SU-DHL-6 (cell line): ENCODE measurements around the gene CLBA1.

ENCODE experiments used
- H2AFZ ChIP-seq: fragments of 200-600 bp; sonication (generic); 2 replicates; pipeline ENCODE4 v1.6.1; 2014; ENCODE audit warnings: low read depth, mild to moderate bottlenecking, moderate library complexity, mixed read lengths, antibody characterized with exemption, low read length; ENCODE audit not compliant: severe bottlenecking
- H3F3A ChIP-seq: fragments of 200-600 bp; shearing (Covaris generic); 2 replicates; pipeline ENCODE4 v1.6.0; 2016; ENCODE audit warnings: antibody characterized with exemption, mild to moderate bottlenecking; ENCODE audit not compliant: insufficient read depth
- H3K27ac ChIP-seq: fragments of 200-600 bp; sonication (generic); 2 replicates; pipeline ENCODE4 v1.5.1; 2016; ENCODE audit warnings: low read depth, mild to moderate bottlenecking, low read length, moderate library complexity, mixed read lengths
- H3K27me3 ChIP-seq: fragments of 200-600 bp; sonication (generic), shearing (Covaris generic); 2 replicates; pipeline ENCODE4 v1.6.0; 2014; ENCODE audit warnings: mild to moderate bottlenecking, low read length
- H3K36me3 ChIP-seq: fragments of 200-600 bp; sonication (generic); 2 replicates; pipeline ENCODE4 v1.6.1; 2014; ENCODE audit warnings: mild to moderate bottlenecking, low read length, mixed read lengths
- H3K4me2 ChIP-seq: fragments of 300-600, 200-600 bp; shearing (Covaris generic), sonication (generic); 2 replicates; pipeline ENCODE4 v1.6.0; 2014; ENCODE audit warnings: low read length, low read depth, mild to moderate bottlenecking; ENCODE audit not compliant: poor library complexity, severe bottlenecking
- H3K4me3 ChIP-seq: fragments of 200-600 bp; sonication (generic); 2 replicates; pipeline ENCODE4 v1.5.1; 2014; ENCODE audit warnings: antibody characterized with exemption, low read length, mild to moderate bottlenecking, mixed read lengths; ENCODE audit not compliant: insufficient read depth, poor library complexity, severe bottlenecking
- H3K79me2 ChIP-seq: fragments of 200-600 bp; sonication (generic); 2 replicates; pipeline ENCODE4 v1.6.1; 2014; ENCODE audit warnings: mild to moderate bottlenecking, low read length, moderate library complexity; ENCODE audit not compliant: insufficient read depth
- H3K9ac ChIP-seq: fragments of 200-600 bp; sonication (generic); 2 replicates; pipeline ENCODE4 v1.7.0; 2014; ENCODE audit warnings: mild to moderate bottlenecking, low read length
- H3K9me2 ChIP-seq: fragments of 200-600 bp; sonication (generic); replicated peaks from 2 replicates; pipeline ENCODE4 v1.6.1; 2014; ENCODE audit warnings: low read length; ENCODE audit not compliant: insufficient read depth
- H3K9me3 ChIP-seq: fragments of 200-600 bp; sonication (generic); 2 replicates; pipeline ENCODE4 v1.6.1; 2014; ENCODE audit warnings: low read length, mixed read lengths; ENCODE audit not compliant: insufficient read depth
- H4K20me1 ChIP-seq: fragments of 200-600 bp; sonication (generic); 2 replicates; pipeline ENCODE4 v1.6.1; 2014; ENCODE audit warnings: low read depth, mild to moderate bottlenecking, antibody characterized with exemption, low read length, moderate library complexity, mixed read lengths
- EZH2phosphoT487 ChIP-seq: fragments of 200-600 bp; sonication (generic), shearing (Covaris generic); conservative IDR thresholded peaks from 2 replicates; pipeline ENCODE4 v1.6.1; 2018; ENCODE audit warnings: mild to moderate bottlenecking, antibody characterized with exemption, low read length, moderate library complexity, mixed read lengths
- TF ChIP-seq, protein P1 (sequence below): fragments of 200-600 bp; sonication (generic); IDR thresholded peaks from one replicate; pipeline ENCODE4 v1.5.1; 2017; ENCODE audit warnings: antibody characterized with exemption, mild to moderate bottlenecking, low read length, moderate library complexity; ENCODE audit not compliant: insufficient read depth, poor library complexity, severe bottlenecking

Gene CLBA1

DNA sequence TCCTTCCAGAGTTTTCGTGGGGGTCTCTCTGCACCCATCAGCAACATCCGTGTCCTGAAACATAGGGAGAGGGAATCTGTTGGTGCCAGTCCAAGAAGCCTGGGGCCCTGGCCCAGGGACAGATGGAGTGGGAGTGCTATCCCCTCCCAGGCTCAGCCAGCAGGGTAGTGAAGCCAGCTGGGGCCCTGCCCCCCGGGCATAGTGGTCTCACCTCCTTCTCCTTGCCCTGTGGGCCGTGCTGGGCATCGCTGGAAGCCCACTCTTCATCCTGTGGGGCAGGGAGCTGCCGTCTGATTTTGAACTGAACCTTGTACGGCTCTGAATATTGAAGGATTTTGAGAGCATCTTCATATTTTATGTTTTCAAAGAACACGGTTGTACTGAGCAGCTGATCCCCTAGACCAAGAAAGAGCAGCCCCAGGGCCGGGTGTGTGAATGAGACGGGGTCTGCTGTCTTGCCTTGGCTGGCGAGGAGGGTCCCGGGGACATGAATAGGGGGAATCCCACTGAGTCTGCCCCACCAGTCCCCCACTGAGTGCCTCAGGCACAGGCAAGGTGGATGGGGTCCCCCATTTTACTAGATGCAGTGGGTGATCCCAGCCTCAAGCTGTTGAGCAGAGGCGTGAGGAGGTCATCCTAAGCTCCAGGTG is 30.7 kb upstream of the CLBA1 start:
- Histone ChIP-seq H4K20me1 (no peaks in the 10 kb centered on the region), H3K4me2 (no peak overlapping the region), H3K36me3 (no peaks in the 10 kb centered on the region), H3K9me3 (no peaks in the 10 kb centered on the region), H3F3A (no peaks in the 10 kb centered on the region), H2AFZ (no peak overlapping the region), H3K9me2 (no peaks in the 10 kb centered on the region), H3K27me3 (no peaks in the 10 kb centered on the region), H3K27ac (no peak overlapping the region), H3K4me3 (no peak overlapping the region), H3K9ac (no peak overlapping the region), H3K79me2 (no peaks in the 10 kb centered on the region)
- TF ChIP-seq, protein P1, sequence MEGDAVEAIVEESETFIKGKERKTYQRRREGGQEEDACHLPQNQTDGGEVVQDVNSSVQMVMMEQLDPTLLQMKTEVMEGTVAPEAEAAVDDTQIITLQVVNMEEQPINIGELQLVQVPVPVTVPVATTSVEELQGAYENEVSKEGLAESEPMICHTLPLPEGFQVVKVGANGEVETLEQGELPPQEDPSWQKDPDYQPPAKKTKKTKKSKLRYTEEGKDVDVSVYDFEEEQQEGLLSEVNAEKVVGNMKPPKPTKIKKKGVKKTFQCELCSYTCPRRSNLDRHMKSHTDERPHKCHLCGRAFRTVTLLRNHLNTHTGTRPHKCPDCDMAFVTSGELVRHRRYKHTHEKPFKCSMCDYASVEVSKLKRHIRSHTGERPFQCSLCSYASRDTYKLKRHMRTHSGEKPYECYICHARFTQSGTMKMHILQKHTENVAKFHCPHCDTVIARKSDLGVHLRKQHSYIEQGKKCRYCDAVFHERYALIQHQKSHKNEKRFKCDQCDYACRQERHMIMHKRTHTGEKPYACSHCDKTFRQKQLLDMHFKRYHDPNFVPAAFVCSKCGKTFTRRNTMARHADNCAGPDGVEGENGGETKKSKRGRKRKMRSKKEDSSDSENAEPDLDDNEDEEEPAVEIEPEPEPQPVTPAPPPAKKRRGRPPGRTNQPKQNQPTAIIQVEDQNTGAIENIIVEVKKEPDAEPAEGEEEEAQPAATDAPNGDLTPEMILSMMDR, result no peak
- no peak for TF ChIP-seq EZH2phosphoT487

DNA sequence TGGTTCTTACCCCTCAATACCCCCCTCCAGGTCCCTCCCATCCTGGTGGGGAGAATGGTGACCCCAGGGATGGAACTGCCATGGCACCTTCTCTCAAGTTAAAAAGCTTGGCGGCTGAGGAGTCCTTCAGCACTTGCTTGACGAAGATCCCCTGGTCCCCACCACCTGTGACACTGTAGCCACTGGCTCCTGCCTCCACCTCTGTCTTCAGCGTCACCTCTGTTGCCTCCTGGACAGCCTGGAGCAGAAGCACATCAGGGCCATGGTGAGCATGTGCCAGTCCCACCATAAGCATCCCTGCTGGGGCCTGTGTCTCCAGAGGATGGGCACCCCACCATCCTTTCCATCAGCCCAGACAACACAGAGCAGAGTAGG is 30.2 kb upstream of the CLBA1 start:
- Histone ChIP-seq H3K36me3 (no peaks in the 10 kb centered on the region), H3K9me3 (no peaks in the 10 kb centered on the region), H3K79me2 (no peaks in the 10 kb centered on the region), H3F3A (no peaks in the 10 kb centered on the region), H3K27me3 (no peaks in the 10 kb centered on the region), H3K9me2 (no peaks in the 10 kb centered on the region), H3K4me2 (no peak overlapping the region), H3K9ac (no peak overlapping the region), H3K27ac (no peak overlapping the region), H2AFZ (no peak overlapping the region), H3K4me3 (no peak overlapping the region), H4K20me1 (no peaks in the 10 kb centered on the region)
- no peak for TF ChIP-seq EZH2phosphoT487
- TF ChIP-seq, protein P1, result no peak

DNA sequence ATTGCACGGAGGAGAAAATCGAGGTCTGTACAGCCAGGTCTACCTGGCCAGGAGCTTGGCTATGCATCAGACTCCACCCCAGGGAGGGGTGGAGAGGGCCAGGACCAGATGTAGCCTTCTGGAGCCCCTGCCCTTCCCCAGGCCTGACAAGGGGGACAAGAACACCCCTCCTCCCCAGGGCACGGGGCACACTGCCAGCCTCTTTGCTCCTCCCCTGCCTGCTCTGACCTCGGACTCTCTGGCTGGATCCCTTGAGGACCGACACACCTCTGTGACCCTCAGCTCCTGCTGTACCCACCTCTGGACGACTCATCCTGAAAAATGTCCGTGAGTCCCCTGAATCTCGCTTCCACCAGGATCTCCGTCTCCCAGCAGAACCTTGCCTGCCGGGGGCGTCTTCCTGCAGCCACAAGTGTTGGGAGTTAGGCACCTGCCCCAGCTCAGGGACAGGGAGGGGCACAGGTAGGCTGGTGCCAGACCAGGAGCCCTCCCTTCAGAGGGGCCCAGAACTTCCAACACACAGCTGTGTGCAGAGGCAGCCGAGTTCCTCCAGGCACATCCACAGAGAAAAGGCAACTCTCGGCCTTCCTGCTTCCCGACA is 29.2 kb upstream of the CLBA1 start:
- H3K36me3 ChIP-seq, result no peaks in the 10 kb centered on the region
- no peak overlapping the region for H3K27ac ChIP-seq
- TF ChIP-seq, protein P1, result no peak
- TF ChIP-seq EZH2phosphoT487, result no peak
- no peaks in the 10 kb centered on the region for H3K27me3 ChIP-seq
- no peaks in the 10 kb centered on the region for H4K20me1 ChIP-seq
- H3K9me3 ChIP-seq, result no peaks in the 10 kb centered on the region
- no peak overlapping the region for H3K9ac ChIP-seq
- H2AFZ ChIP-seq, result no peak overlapping the region
- no peak overlapping the region for H3K4me3 ChIP-seq
- H3K4me2 ChIP-seq, result no peak overlapping the region
- H3K9me2 ChIP-seq, result no peaks in the 10 kb centered on the region
- no peaks in the 10 kb centered on the region for H3K79me2 ChIP-seq
- no peaks in the 10 kb centered on the region for H3F3A ChIP-seq
